GM19035 (cell line): Measurements from ENCODE around the gene IGSF3.
"Not testable (repeated sequence)": the region's sequence is repeated elsewhere in the genome, so short reads cannot be mapped to it uniquely, and the experiment has no call there.

Source experiments
- ATAC-seq: cut with Tn5 transposase; IDR thresholded peaks from one replicate; pipeline ENCODE4 v1.9.1; 2021; ENCODE audit not compliant: unreplicated experiment

The IGSF3 gene

GRCh38 chr1:116664366-116664977 is 3.1 kb downstream of the IGSF3 start:
- no peak for ATAC-seq

GRCh38 chr1:116663821-116664220 is 3.7 kb downstream of the IGSF3 start:
- ATAC-seq, result no peak

- ATAC-seq, result no peak
These were observed 5.9 kb downstream of the IGSF3 start for GRCh38 chr1:116661633-116662032.

GRCh38 chr1:116658645-116659044 is 8.9 kb downstream of the IGSF3 start:
- ATAC-seq, result not testable (repeated sequence)

- not testable (repeated sequence) for ATAC-seq
These were observed 9.7 kb downstream of the IGSF3 start for GRCh38 chr1:116657836-116658235.

- ATAC-seq, result no peak
These were observed 13.2 kb downstream of the IGSF3 start for GRCh38 chr1:116654351-116654750.

- ATAC-seq, result not testable (repeated sequence)
These were observed 14.9 kb downstream of the IGSF3 start for GRCh38 chr1:116652598-116652997.

- not testable (repeated sequence) for ATAC-seq
These were observed 16.8 kb downstream of the IGSF3 start for GRCh38 chr1:116650781-116651180.

GRCh38 chr1:116649041-116649440 is 18.5 kb downstream of the IGSF3 start:
- not testable (repeated sequence) for ATAC-seq

- not testable (repeated sequence) for ATAC-seq
These were observed 19.2 kb downstream of the IGSF3 start for GRCh38 chr1:116648325-116648724.

- ATAC-seq, result not testable (repeated sequence)
These were observed 20.3 kb downstream of the IGSF3 start for GRCh38 chr1:116647186-116647585.

- not testable (repeated sequence) for ATAC-seq
These were observed 20.8 kb downstream of the IGSF3 start for GRCh38 chr1:116646673-116647170.

GRCh38 chr1:116645802-116646672 is 21.5 kb downstream of the IGSF3 start:
- ATAC-seq, result not testable (repeated sequence)

GRCh38 chr1:116644993-116645392 is 22.5 kb downstream of the IGSF3 start:
- ATAC-seq, result not testable (repeated sequence)

GRCh38 chr1:116644096-116644495 is 23.4 kb downstream of the IGSF3 start:
- not testable (repeated sequence) for ATAC-seq

- not testable (repeated sequence) for ATAC-seq
These were observed 24.2 kb downstream of the IGSF3 start for GRCh38 chr1:116643281-116643751.

GRCh38 chr1:116642311-116643280 is 24.9 kb downstream of the IGSF3 start:
- not testable (repeated sequence) for ATAC-seq

GRCh38 chr1:116637583-116637982 is 29.9 kb downstream of the IGSF3 start:
- ATAC-seq, result not testable (repeated sequence)

GRCh38 chr1:116636584-116636983 is 30.9 kb downstream of the IGSF3 start:
- not testable (repeated sequence) for ATAC-seq

GRCh38 chr1:116634386-116634785 is 33.1 kb downstream of the IGSF3 start:
- not testable (repeated sequence) for ATAC-seq
